Measurements from ENCODE around the gene PDSS2.
"Not testable (repeated sequence)": the region's sequence is repeated elsewhere in the genome, so short reads cannot be mapped to it uniquely, and the experiment has no call there.

DNA sequence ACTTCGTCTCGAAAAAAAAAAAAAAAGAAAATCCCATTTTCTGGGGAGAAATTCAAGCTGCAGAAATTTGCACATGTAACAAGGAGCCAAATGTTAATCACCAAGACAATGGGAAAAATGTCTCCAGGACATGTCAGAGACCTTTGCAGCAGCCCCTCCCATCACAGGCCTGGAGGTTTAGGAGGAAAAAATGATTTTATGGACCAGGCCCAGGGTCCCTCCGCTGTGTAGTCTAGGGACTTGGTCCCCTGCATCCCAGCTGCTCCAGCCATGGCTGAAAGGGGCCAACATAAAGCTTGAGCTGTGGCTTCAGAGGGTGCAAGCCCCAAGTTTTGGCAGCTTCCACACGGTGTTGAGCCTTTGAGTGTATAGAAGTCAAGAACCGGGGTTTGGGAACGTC, 33.4 kb downstream of the PDSS2 start:
- not testable (repeated sequence) for TF ChIP-seq POLR2AphosphoS5, TAF1 (IDR thresholded peaks at IDR 0.05; ENCODE audit: low read depth, low read length)

All from GM12891 (cell line).